ENCODE results near the gene KLHL6. TPM values are rescaled to one million over a fixed set of nuclear protein-coding genes. Genes with fewer than 3 reads are reported as not detected.
A peak's percentile ranks its signal among the peaks of the same experiment; 100 is the strongest.

KLHL6 gene
- total and polyA plus RNA-seq, 10 of the 15 experiments (the other 5 are each of a cell fraction or from before 2014, with no cell fraction given) = 4.0 to 91.8 (median 24.4) TPM

GRCh38 chr3:183532620-183533411 lies 22.7 kb downstream of the KLHL6 start (continued):
- TF ChIP-seq, protein P1, sequence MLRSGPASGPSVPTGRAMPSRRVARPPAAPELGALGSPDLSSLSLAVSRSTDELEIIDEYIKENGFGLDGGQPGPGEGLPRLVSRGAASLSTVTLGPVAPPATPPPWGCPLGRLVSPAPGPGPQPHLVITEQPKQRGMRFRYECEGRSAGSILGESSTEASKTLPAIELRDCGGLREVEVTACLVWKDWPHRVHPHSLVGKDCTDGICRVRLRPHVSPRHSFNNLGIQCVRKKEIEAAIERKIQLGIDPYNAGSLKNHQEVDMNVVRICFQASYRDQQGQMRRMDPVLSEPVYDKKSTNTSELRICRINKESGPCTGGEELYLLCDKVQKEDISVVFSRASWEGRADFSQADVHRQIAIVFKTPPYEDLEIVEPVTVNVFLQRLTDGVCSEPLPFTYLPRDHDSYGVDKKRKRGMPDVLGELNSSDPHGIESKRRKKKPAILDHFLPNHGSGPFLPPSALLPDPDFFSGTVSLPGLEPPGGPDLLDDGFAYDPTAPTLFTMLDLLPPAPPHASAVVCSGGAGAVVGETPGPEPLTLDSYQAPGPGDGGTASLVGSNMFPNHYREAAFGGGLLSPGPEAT (IDR thresholded peaks at IDR 0.05; ENCODE audit: low read depth) = no peak
- no peak for TF ChIP-seq E2F4 (IDR thresholded peaks at IDR 0.05; ENCODE audit: low read depth, low read length)
- no peak for TF ChIP-seq RB1 (IDR thresholded peaks at IDR 0.05; ENCODE audit: borderline replicate concordance)
- peak; percentile 72; the same call in 1 of the 2 replicates for TF ChIP-seq MLLT1 (IDR thresholded peaks at IDR 0.05)
- TF ChIP-seq ZNF687 (IDR thresholded peaks at IDR 0.05) = peak; percentile 95
- no peak for TF ChIP-seq ZNF274 (IDR thresholded peaks at IDR 0.05; ENCODE audit: insufficient read depth, insufficient read length)
- TF ChIP-seq BCLAF1 (IDR thresholded peaks at IDR 0.05) = no peak
- TF ChIP-seq ZBTB4 (CRISPR knock-in tag; IDR thresholded peaks at IDR 0.05) = no peak
- TF ChIP-seq TCF12 (IDR thresholded peaks at IDR 0.05; ENCODE audit: low read depth, low read length) = no peak
- TF ChIP-seq ATF3 (IDR thresholded peaks at IDR 0.05; ENCODE audit: borderline replicate concordance, extremely low read depth, low read depth, low read length) = no peak
- TF ChIP-seq SMAD1 (IDR thresholded peaks at IDR 0.05; ENCODE audit: low read depth, partially characterized antibody) = no peak
